Endothelial cell (in vitro differentiated cells): ENCODE data around the gene PARP2. TPM values are rescaled to one million over a fixed set of nuclear protein-coding genes. Genes with fewer than 3 reads are reported as not detected.

Experiments used
- DNase-seq: peaks from one replicate; pipeline ENCODE4 v3.0.0; 2021; ENCODE audit warnings: low spot score
- H3K27ac Mint-ChIP-seq: one replicate; pipeline ENCODE4 v1.8.0; 2021; ENCODE audit warnings: mixed read lengths, inconsistent platforms; ENCODE audit not compliant: unreplicated experiment
- H3K27me3 Mint-ChIP-seq: one replicate; pipeline ENCODE4 v1.8.0; 2021; ENCODE audit warnings: mild to moderate bottlenecking, moderate library complexity, mixed read lengths, inconsistent platforms; ENCODE audit not compliant: unreplicated experiment
- H3K36me3 Mint-ChIP-seq: one replicate; pipeline ENCODE4 v1.8.0; 2021; ENCODE audit warnings: mild to moderate bottlenecking, low read depth, mixed read lengths, inconsistent platforms; ENCODE audit not compliant: unreplicated experiment
- H3K4me1 Mint-ChIP-seq: one replicate; pipeline ENCODE4 v1.8.0; 2021; ENCODE audit warnings: mild to moderate bottlenecking, mixed read lengths, inconsistent platforms; ENCODE audit not compliant: unreplicated experiment
- H3K4me3 Mint-ChIP-seq: one replicate; pipeline ENCODE4 v1.8.0; 2021; ENCODE audit warnings: mild to moderate bottlenecking, mixed read lengths, inconsistent platforms; ENCODE audit not compliant: unreplicated experiment
- H3K9me3 Mint-ChIP-seq: one replicate; pipeline ENCODE4 v1.8.0; 2021; ENCODE audit warnings: mixed read lengths, inconsistent platforms; ENCODE audit not compliant: unreplicated experiment
- total RNA-seq: library from RNA; stranded (reverse); fragmentation: NEBNext Ultra II Directional; extraction: Animal tissue kit (Norgen Biotek cat#: 25700); gene quantifications from one replicate; pipeline ENCODE4 v1.2.1, GENCODE V29; 2021; ENCODE audit not compliant: unreplicated experiment
- TF ChIP-seq, protein P1 (sequence below): fragments of 200-600 bp; sonication (generic); IDR thresholded peaks from one replicate; pipeline ENCODE4 v1.5.0; 2021; ENCODE audit warnings: antibody characterized with exemption; ENCODE audit not compliant: unreplicated experiment

Gene PARP2
- total RNA-seq, 1 donor from 2014 or later: 24.4 TPM

DNA sequence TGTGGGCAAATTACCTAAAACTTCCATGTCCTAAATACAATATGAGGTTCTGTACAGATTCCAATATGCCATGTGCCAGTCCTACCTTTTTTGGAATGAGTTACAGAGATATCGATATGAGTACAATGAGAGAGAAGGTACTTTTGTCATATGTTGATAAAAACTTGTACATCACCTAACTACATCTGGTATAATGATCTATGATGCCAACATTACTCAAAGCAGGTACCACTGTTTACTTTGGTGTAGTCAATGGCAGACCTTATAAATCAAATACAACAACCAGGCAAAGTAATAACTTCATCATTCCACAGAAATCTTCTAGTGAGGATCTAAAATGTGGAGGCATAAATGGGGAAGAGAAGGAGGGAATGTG, 57.1 kb downstream of the PARP2 start:
- peaks cover 1% of the 10 kb centered on the region for H3K27me3 Mint-ChIP-seq
- no peak overlapping the region for H3K4me3 Mint-ChIP-seq
- TF ChIP-seq, protein P1, sequence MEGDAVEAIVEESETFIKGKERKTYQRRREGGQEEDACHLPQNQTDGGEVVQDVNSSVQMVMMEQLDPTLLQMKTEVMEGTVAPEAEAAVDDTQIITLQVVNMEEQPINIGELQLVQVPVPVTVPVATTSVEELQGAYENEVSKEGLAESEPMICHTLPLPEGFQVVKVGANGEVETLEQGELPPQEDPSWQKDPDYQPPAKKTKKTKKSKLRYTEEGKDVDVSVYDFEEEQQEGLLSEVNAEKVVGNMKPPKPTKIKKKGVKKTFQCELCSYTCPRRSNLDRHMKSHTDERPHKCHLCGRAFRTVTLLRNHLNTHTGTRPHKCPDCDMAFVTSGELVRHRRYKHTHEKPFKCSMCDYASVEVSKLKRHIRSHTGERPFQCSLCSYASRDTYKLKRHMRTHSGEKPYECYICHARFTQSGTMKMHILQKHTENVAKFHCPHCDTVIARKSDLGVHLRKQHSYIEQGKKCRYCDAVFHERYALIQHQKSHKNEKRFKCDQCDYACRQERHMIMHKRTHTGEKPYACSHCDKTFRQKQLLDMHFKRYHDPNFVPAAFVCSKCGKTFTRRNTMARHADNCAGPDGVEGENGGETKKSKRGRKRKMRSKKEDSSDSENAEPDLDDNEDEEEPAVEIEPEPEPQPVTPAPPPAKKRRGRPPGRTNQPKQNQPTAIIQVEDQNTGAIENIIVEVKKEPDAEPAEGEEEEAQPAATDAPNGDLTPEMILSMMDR: no peak
- H3K27ac Mint-ChIP-seq: no peak overlapping the region
- H3K4me1 Mint-ChIP-seq: no peaks in the 10 kb centered on the region
- H3K36me3 Mint-ChIP-seq: peaks cover 49% of the 10 kb centered on the region
- no peaks in the 10 kb centered on the region for H3K9me3 Mint-ChIP-seq
- DNase-seq: no peak

DNA sequence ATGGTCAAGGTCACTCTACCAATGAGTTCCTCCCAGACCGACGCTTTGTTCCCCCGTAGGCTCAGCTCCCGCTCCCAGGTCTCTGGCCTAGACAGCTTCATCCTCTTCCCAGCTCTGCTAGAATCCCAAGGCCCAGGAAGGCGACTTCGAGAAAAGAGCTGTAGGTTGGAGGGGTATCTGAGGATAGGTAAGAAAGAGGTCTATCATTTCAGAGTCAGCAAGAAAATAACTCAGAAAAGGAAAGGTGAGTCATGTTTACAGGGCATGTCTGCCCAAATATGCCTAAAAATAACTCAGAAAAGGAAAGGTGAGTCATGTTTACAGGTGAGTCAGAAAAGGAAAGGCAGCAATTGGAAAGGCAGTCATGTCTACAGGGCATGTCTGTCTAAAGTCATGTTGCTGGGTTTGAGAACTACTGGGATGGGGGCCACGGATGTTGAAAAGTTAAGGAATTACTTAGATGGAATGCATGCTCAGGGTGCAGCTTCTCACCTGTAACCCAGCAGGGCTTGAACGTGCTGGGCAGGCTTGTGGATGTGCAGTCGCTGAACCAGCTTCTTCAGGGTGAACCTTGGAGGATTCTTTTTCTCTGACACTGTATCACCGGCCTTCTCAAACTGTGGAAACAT, 57.6 kb downstream of the PARP2 start:
- H3K4me1 Mint-ChIP-seq: no peaks in the 10 kb centered on the region
- no peak for DNase-seq
- H3K27ac Mint-ChIP-seq: no peak overlapping the region
- TF ChIP-seq, protein P1: no peak
- no peaks in the 10 kb centered on the region for H3K9me3 Mint-ChIP-seq
- H3K27me3 Mint-ChIP-seq: peaks cover 1% of the 10 kb centered on the region
- H3K36me3 Mint-ChIP-seq: peaks cover 47% of the 10 kb centered on the region
- no peak overlapping the region for H3K4me3 Mint-ChIP-seq

DNA sequence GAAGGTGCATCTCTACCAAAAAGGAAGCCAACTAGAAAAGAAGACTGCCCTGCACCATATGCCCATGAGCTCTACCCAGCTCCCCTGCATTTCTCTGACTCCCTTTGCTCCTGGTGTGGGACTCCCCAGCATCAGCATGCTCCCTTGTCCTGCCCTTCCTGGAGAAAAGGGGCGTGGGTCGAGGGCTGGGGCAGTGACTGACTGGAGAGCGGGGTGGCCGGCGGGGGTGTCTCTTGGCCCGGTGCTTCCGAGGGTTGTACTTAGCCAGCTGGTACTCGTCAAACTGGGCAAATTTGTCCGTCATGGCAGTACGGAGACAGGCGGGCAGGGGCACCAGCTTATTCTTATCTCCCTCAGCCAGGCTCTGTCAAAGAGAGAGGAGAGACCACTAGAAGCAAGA, 60.1 kb downstream of the PARP2 start:
- no peak overlapping the region for H3K27ac Mint-ChIP-seq
- no peaks in the 10 kb centered on the region for H3K4me1 Mint-ChIP-seq
- no peak overlapping the region for H3K4me3 Mint-ChIP-seq
- peaks cover 59% of the 10 kb centered on the region for H3K36me3 Mint-ChIP-seq
- peaks cover 1% of the 10 kb centered on the region for H3K27me3 Mint-ChIP-seq
- DNase-seq: no peak
- TF ChIP-seq, protein P1: no peak
- no peaks in the 10 kb centered on the region for H3K9me3 Mint-ChIP-seq

Other genes starting within 250 kb of the PARP2 start
- not detected for gene OR4K17, start 232.9 kb upstream of the PARP2 start, total RNA-seq
- not detected for gene OR4N5, start 204.8 kb upstream of the PARP2 start, total RNA-seq
- gene OR11G2, start 152.7 kb upstream of the PARP2 start, total RNA-seq: not detected
- not detected for gene OR11H6, start 119.9 kb upstream of the PARP2 start, total RNA-seq
- not detected for gene OR11H7, start 114.7 kb upstream of the PARP2 start, total RNA-seq
- gene OR11H4, start 104.3 kb upstream of the PARP2 start, total RNA-seq: not detected
- gene TTC5, start 37.7 kb upstream of the PARP2 start, total RNA-seq: 14.3 TPM
- gene CCNB1IP1, start 10.4 kb upstream of the PARP2 start, total RNA-seq: 91.1 TPM
- gene TEP1, start 69.9 kb downstream of the PARP2 start, total RNA-seq: 44.0 TPM
- gene KLHL33, start 92.5 kb downstream of the PARP2 start, total RNA-seq: 0.08 TPM
- 46.1 TPM for gene OSGEP, start 111.2 kb downstream of the PARP2 start, total RNA-seq
- 230 TPM for gene APEX1, start 111.6 kb downstream of the PARP2 start, total RNA-seq
- gene PIP4P1, start 117.8 kb downstream of the PARP2 start, total RNA-seq: 36.8 TPM
- gene PNP, start 125.8 kb downstream of the PARP2 start, total RNA-seq: 322 TPM
- 10.7 TPM for gene RNASE10, start 161.9 kb downstream of the PARP2 start, total RNA-seq
- gene RNASE9, start 217.4 kb downstream of the PARP2 start, total RNA-seq: not detected
- 0.31 TPM for gene RNASE11, start 244.4 kb downstream of the PARP2 start, total RNA-seq
- gene RNASE12, start 247.7 kb downstream of the PARP2 start, total RNA-seq: not detected